Vagina (tissue), 2 donors: ENCODE measurements around the gene TULP4. TPM values are rescaled to one million over a fixed set of nuclear protein-coding genes. Genes with fewer than 3 reads are reported as not detected.

ENCODE experiments used
- DNase-seq, 2 donors: peaks; one replicate each; pipeline ENCODE4 v3.0.0-alpha.2; 2017; ENCODE audit errors: extremely low spot score in 2 of 2
- H3K27ac ChIP-seq: fragments of 200-600 bp; sonication (generic); one replicate; pipeline ENCODE4 v1.5.1; 2019
- H3K27me3 ChIP-seq: fragments of 200-600 bp; sonication (generic); one replicate; pipeline ENCODE4 v1.5.1; 2019
- H3K36me3 ChIP-seq, 2 donors: fragments of 200-600 bp; sonication (generic); one replicate each; pipeline ENCODE4 v1.5.1; 2017 to 2019
- H3K4me1 ChIP-seq: fragments of 200-600 bp; sonication (generic); one replicate; pipeline ENCODE4 v1.5.1; 2019
- H3K4me3 ChIP-seq, 2 donors: fragments of 200-600 bp; sonication (generic); 1 replicate in 1 of 2; 2 replicates in 1 of 2; pipeline ENCODE4 v1.5.1; 2016 to 2019
- H3K9me3 ChIP-seq: fragments of 200-600 bp; sonication (generic); one replicate; pipeline ENCODE4 v1.5.1; 2019
- POLR2A ChIP-seq, 2 donors: fragments of 450-650 bp; IDR thresholded peaks; one replicate each; pipeline ENCODE4 v1.6.1; 2017; ENCODE audit warnings: antibody characterized with exemption in 2 of 2, mild to moderate bottlenecking in 2 of 2, moderate library complexity in 2 of 2
- POLR2AphosphoS5 ChIP-seq, 2 donors: sonication (generic); formaldehyde crosslinking; IDR thresholded peaks; one replicate each; pipeline ENCODE4 v1.9.0; 2017; ENCODE audit warnings: antibody characterized with exemption in 2 of 2, mild to moderate bottlenecking in 2 of 2, low read depth in 1 of 2; ENCODE audit not compliant: insufficient read depth in 1 of 2
- intact Hi-C: fragments of 100-400 bp; cut with DNase I; formaldehyde crosslinking; loops from one replicate; pipeline ENCODE4 v1.15.1; 2023
- total RNA-seq: library from RNA; depleted of rRNA; stranded (reverse); fragments of >200 nt; gene quantifications from one replicate; pipeline ENCODE4 v1.2.3, GENCODE V29; 2016
- TF ChIP-seq, protein P1 (sequence below), 3 experiments: fragments of 450-650 bp in 2 of 3; fragments of 200-600 bp in 1 of 3; sonication (generic) in 1 of 3; IDR thresholded peaks; one replicate each; pipeline ENCODE4 v1.5.1; 2017 to 2019; ENCODE audit warnings: antibody characterized with exemption in 3 of 3, mild to moderate bottlenecking in 2 of 3, moderate library complexity in 2 of 3

Gene TULP4
- total RNA-seq, 1 donor from 2014 or later, result 79.8 TPM

GRCh38 chr6:158516098-158516497 is 203.8 kb downstream of the TULP4 start:
- intact Hi-C loops, result no loop called here
- Histone ChIP-seq H3K27ac (no peak overlapping the region), H3K4me1 (peaks cover 6% of the 10 kb centered on the region), H3K9me3 (no peaks in the 10 kb centered on the region), H3K27me3 (no peaks in the 10 kb centered on the region), H3K36me3 (no peaks in the 10 kb centered on the region), H3K4me3 (no peak overlapping the region)
- DNase-seq, result no peak
- TF ChIP-seq POLR2A (IDR thresholded peaks at IDR 0.05) (no peak), POLR2AphosphoS5 (IDR thresholded peaks at IDR 0.05; ENCODE audit: insufficient read depth in 1 of 2, low read depth in 1 of 2) (no peak)
- TF ChIP-seq, protein P1, sequence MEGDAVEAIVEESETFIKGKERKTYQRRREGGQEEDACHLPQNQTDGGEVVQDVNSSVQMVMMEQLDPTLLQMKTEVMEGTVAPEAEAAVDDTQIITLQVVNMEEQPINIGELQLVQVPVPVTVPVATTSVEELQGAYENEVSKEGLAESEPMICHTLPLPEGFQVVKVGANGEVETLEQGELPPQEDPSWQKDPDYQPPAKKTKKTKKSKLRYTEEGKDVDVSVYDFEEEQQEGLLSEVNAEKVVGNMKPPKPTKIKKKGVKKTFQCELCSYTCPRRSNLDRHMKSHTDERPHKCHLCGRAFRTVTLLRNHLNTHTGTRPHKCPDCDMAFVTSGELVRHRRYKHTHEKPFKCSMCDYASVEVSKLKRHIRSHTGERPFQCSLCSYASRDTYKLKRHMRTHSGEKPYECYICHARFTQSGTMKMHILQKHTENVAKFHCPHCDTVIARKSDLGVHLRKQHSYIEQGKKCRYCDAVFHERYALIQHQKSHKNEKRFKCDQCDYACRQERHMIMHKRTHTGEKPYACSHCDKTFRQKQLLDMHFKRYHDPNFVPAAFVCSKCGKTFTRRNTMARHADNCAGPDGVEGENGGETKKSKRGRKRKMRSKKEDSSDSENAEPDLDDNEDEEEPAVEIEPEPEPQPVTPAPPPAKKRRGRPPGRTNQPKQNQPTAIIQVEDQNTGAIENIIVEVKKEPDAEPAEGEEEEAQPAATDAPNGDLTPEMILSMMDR (IDR thresholded peaks at IDR 0.05), result no peak

GRCh38 chr6:158517038-158517437 is 204.8 kb downstream of the TULP4 start:
- intact Hi-C loops, result no loop called here
- peaks cover 6% of the 10 kb centered on the region for H3K4me1 ChIP-seq
- DNase-seq, result no peak
- H3K36me3 ChIP-seq, result no peaks in the 10 kb centered on the region
- no peaks in the 10 kb centered on the region for H3K27me3 ChIP-seq
- H3K27ac ChIP-seq, result no peak overlapping the region
- TF ChIP-seq, protein P1 (IDR thresholded peaks at IDR 0.05), result no peak
- no peak for TF ChIP-seq POLR2AphosphoS5 (IDR thresholded peaks at IDR 0.05; ENCODE audit: insufficient read depth in 1 of 2, low read depth in 1 of 2)
- TF ChIP-seq POLR2A (IDR thresholded peaks at IDR 0.05), result no peak
- no peaks in the 10 kb centered on the region for H3K9me3 ChIP-seq
- no peak overlapping the region for H3K4me3 ChIP-seq

GRCh38 chr6:158517581-158517980 is 205.3 kb downstream of the TULP4 start:
- TF ChIP-seq POLR2AphosphoS5 (IDR thresholded peaks at IDR 0.05; ENCODE audit: insufficient read depth in 1 of 2, low read depth in 1 of 2) (no peak), POLR2A (IDR thresholded peaks at IDR 0.05) (no peak)
- TF ChIP-seq, protein P1 (IDR thresholded peaks at IDR 0.05), result no peak
- H3K27ac ChIP-seq, result no peak overlapping the region
- H3K4me1 ChIP-seq, result peaks cover 6% of the 10 kb centered on the region
- intact Hi-C loops, result no loop called here
- no peaks in the 10 kb centered on the region for H3K9me3 ChIP-seq
- no peak for DNase-seq
- H3K4me3 ChIP-seq, result no peak overlapping the region
- H3K36me3 ChIP-seq, result no peaks in the 10 kb centered on the region
- H3K27me3 ChIP-seq, result no peaks in the 10 kb centered on the region

DNA sequence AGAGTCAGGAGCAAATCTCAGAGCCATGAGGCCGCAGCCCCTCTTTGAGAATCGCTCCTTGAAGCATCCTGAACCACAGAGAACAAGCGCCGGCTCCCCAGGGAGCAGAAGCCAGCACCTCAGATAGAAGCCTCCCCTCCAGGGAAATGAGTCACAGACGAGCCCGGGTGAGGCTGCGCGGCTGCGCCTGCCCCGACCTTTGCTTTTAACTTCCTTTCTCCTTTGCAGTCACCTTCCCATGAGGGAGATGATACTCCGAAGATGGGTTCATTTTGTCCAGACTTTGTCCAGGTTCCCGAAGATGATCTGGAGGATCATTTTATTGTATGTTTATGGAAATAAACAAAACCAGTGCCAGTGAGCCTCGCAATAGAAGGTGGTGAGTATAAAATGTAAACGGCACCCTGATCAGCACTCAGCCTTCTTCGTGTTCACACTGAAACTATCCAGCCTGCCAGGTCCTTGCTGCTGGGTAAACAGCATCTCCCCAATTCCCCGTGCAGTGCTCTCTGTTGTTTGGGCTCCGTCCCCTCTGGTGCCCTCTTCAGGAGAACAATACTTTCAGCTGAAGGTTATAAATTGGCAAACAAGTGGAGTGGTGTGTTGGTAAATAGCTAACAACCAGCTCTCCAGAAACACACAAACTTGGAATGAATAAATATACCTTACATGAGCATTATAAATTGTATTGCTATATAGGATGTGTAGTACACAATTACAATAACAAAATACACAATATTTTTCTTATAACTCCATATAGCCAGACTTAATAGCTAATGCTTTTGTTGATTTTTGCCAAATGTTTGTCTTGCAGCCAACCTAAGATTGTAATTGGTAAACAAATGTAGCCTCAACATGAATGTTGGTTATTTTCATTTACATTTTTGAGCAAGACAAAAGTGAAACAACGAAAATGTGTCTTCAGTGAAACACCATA is 206.2 kb downstream of the TULP4 start:
- no peaks in the 10 kb centered on the region for H3K27me3 ChIP-seq
- no peaks in the 10 kb centered on the region for H3K9me3 ChIP-seq
- H3K36me3 ChIP-seq, result no peaks in the 10 kb centered on the region
- intact Hi-C loops, result no loop called here
- no peak for DNase-seq
- H3K27ac ChIP-seq, result no peak overlapping the region
- H3K4me3 ChIP-seq, result peak overlapping the region; percentile 12 to 30
- peaks cover 6% of the 10 kb centered on the region for H3K4me1 ChIP-seq
- TF ChIP-seq, protein P1 (IDR thresholded peaks at IDR 0.05), result peak in 1 of 3 experiments; percentile 38
- TF ChIP-seq POLR2AphosphoS5 (IDR thresholded peaks at IDR 0.05; ENCODE audit: insufficient read depth in 1 of 2, low read depth in 1 of 2), result no peak

GRCh38 chr6:158519300-158519699 is 207.0 kb downstream of the TULP4 start:
- Histone ChIP-seq H3K36me3 (no peaks in the 10 kb centered on the region), H3K27ac (no peak overlapping the region), H3K9me3 (no peaks in the 10 kb centered on the region), H3K4me3 (no peak overlapping the region), H3K4me1 (peaks cover 6% of the 10 kb centered on the region), H3K27me3 (no peaks in the 10 kb centered on the region)
- no peak for TF ChIP-seq POLR2AphosphoS5 (IDR thresholded peaks at IDR 0.05; ENCODE audit: insufficient read depth in 1 of 2, low read depth in 1 of 2)
- no peak for TF ChIP-seq POLR2A (IDR thresholded peaks at IDR 0.05)
- TF ChIP-seq, protein P1 (IDR thresholded peaks at IDR 0.05), result no peak
- no peak for DNase-seq
- intact Hi-C loops, result no loop called here
